Large intestine (tissue), 12 donors: ENCODE results near the gene CDK2AP2. TPM values are rescaled to one million over a fixed set of nuclear protein-coding genes. Genes with fewer than 3 reads are reported as not detected.
"Not testable (repeated sequence)": the region's sequence is repeated elsewhere in the genome, so short reads cannot be mapped to it uniquely, and the experiment has no call there.

Experiments
- DNase-seq, 2 donors: peaks; one replicate each; pipeline versions ENCODE4 v3.0.0 to v3.0.0-alpha.2; 2013
- H3K27ac ChIP-seq: one replicate; pipeline ENCODE4 v1.5.1; 2013; ENCODE audit warnings: low read length
- H3K27me3 ChIP-seq: 2 replicates; pipeline ENCODE4 v1.6.1; 2013; ENCODE audit warnings: low read length; ENCODE audit not compliant: control insufficient read depth, insufficient read depth
- H3K36me3 ChIP-seq: 2 replicates; pipeline ENCODE4 v1.6.1; 2013; ENCODE audit warnings: low read length; ENCODE audit not compliant: control insufficient read depth, insufficient read depth
- H3K4me1 ChIP-seq: one replicate; pipeline ENCODE4 v1.6.1; 2013; ENCODE audit warnings: low read length; ENCODE audit not compliant: control insufficient read depth, insufficient read depth
- H3K4me3 ChIP-seq: one replicate; pipeline ENCODE4 v1.5.1; 2013; ENCODE audit warnings: low read length
- H3K9me3 ChIP-seq: one replicate; pipeline ENCODE4 v1.6.1; 2013; ENCODE audit warnings: mild to moderate bottlenecking, low read depth, low read length, moderate library complexity; ENCODE audit not compliant: control insufficient read depth
- WGBS: methylation state at CpG from one replicate; pipeline ENCODE4 v1.1.5; 2013; ENCODE audit warnings: low lambda C conversion rate; ENCODE audit not compliant: insufficient coverage; 5-methylcytosine and 5-hydroxymethylcytosine counted together
- long read RNA-seq, 11 donors: transcript quantifications; one replicate each; lab custom pipeline, GENCODE V29; 2026
- polyA plus RNA-seq: library from polyadenylated mRNA; unstranded; fragments of 120-200 nt; gene quantifications from one replicate; pipeline ENCODE4 v1.2.1, GENCODE V29; 2013

The CDK2AP2 gene, protein sequence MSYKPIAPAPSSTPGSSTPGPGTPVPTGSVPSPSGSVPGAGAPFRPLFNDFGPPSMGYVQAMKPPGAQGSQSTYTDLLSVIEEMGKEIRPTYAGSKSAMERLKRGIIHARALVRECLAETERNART
- 105 TPM for polyA plus RNA-seq
- long read RNA-seq, donor 1, transcript CDK2AP2-201 (4 exons, 1,378 nt) = major isoform, 25 of 32 reads
- long read RNA-seq, donor 1, partial matches to known transcripts = 0 of 32 reads
- long read RNA-seq, donor 1, other reads (novel, unspliced or antisense) = 0 of 32 reads
- long read RNA-seq, donor 2, transcript CDK2AP2-204 (4 exons, 923 nt) = minor isoform, 7 of 102 reads
- long read RNA-seq, donor 2, transcript CDK2AP2-201 (4 exons, 1,378 nt) = major isoform, 78 of 102 reads
- long read RNA-seq, donor 2, transcript CDK2AP2-202 (3 exons, 1,692 nt) = minor isoform, 13 of 102 reads
- long read RNA-seq, donor 2, partial matches to known transcripts = 0 of 102 reads
- long read RNA-seq, donor 2, other reads (novel, unspliced or antisense) = 0 of 102 reads
- long read RNA-seq, donor 3 = 0 reads
- long read RNA-seq, donor 4, transcript CDK2AP2-201 (4 exons, 1,378 nt) = major isoform, 6 of 12 reads
- long read RNA-seq, donor 4, partial matches to known transcripts = 0 of 12 reads
- long read RNA-seq, donor 4, other reads (novel, unspliced or antisense) = 0 of 12 reads
- long read RNA-seq, donor 5, transcript CDK2AP2-201 (4 exons, 1,378 nt) = major isoform, 24 of 28 reads
- long read RNA-seq, donor 5, partial matches to known transcripts = 0 of 28 reads
- long read RNA-seq, donor 5, other reads (novel, unspliced or antisense) = 0 of 28 reads
- long read RNA-seq, donor 6, transcript CDK2AP2-201 (4 exons, 1,378 nt) = major isoform, 85 of 102 reads
- long read RNA-seq, donor 6, transcript CDK2AP2-202 (3 exons, 1,692 nt) = minor isoform, 10 of 102 reads
- long read RNA-seq, donor 6, partial matches to known transcripts = 0 of 102 reads
- long read RNA-seq, donor 6, other reads (novel, unspliced or antisense) = 0 of 102 reads
- long read RNA-seq, donor 7, transcript CDK2AP2-201 (4 exons, 1,378 nt) = major isoform, 13 of 24 reads
- long read RNA-seq, donor 7, partial matches to known transcripts = 0 of 24 reads
- long read RNA-seq, donor 7, other reads (novel, unspliced or antisense) = 0 of 24 reads
- long read RNA-seq, donor 8, transcript CDK2AP2-202 (3 exons, 1,692 nt) = minor isoform, 8 of 110 reads
- long read RNA-seq, donor 8, transcript CDK2AP2-201 (4 exons, 1,378 nt) = major isoform, 84 of 110 reads
- long read RNA-seq, donor 8, transcript CDK2AP2-204 (4 exons, 923 nt) = minor isoform, 15 of 110 reads
- long read RNA-seq, donor 8, partial matches to known transcripts = 0 of 110 reads
- long read RNA-seq, donor 8, other reads (novel, unspliced or antisense) = 0 of 110 reads
- long read RNA-seq, donor 9, transcript CDK2AP2-202 (3 exons, 1,692 nt) = minor isoform, 9 of 55 reads
- long read RNA-seq, donor 9, transcript CDK2AP2-201 (4 exons, 1,378 nt) = major isoform, 42 of 55 reads
- long read RNA-seq, donor 9, partial matches to known transcripts = 0 of 55 reads
- long read RNA-seq, donor 9, other reads (novel, unspliced or antisense) = 0 of 55 reads
- long read RNA-seq, donor 10, transcript CDK2AP2-201 (4 exons, 1,378 nt) = major isoform, 94 of 128 reads
- long read RNA-seq, donor 10, transcript CDK2AP2-203 (2 exons, 772 nt) = minor isoform, 5 of 128 reads
- long read RNA-seq, donor 10, transcript CDK2AP2-204 (4 exons, 923 nt) = minor isoform, 14 of 128 reads
- long read RNA-seq, donor 10, transcript CDK2AP2-202 (3 exons, 1,692 nt) = minor isoform, 8 of 128 reads
- long read RNA-seq, donor 10, partial matches to known transcripts = 6 of 128 reads
- long read RNA-seq, donor 10, other reads (novel, unspliced or antisense) = 0 of 128 reads
- long read RNA-seq, donor 11, transcript CDK2AP2-204 (4 exons, 923 nt) = minor isoform, 6 of 45 reads
- long read RNA-seq, donor 11, transcript CDK2AP2-201 (4 exons, 1,378 nt) = major isoform, 33 of 45 reads
- long read RNA-seq, donor 11, partial matches to known transcripts = 0 of 45 reads
- long read RNA-seq, donor 11, other reads (novel, unspliced or antisense) = 0 of 45 reads

DNA sequence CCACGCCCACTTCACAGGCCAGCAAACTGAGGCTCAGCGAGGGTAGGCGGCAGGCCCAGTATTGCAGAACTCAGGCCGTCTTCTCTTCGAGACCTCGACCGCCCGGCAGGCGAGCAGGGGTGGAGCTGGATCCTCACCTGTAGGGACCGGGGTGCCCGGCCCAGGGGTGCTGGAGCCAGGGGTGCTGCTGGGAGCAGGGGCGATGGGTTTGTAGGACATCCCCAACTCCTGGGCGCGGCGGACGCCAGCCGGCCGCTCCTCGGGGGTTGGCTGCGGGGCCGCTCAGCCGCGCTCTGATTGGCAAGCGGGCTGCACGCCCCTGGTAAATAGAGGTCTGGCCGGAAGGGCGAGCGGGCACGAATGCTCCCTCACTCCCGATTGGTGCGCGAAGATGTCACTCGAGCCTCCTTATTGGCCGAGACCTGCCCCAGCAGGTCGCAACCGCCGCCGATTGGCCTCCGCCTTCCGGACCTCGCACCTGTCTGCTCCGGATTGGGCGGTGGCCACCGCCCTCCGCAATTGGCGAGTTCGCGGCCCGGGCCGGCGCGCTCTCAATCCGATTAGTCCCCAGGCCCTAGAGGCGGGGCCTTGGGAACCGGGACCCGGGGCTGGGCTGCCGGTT, at the start of gene CDK2AP2:
CDK2AP2 (minus strand) TSS at position 299 of the 622 bp plus-strand sequence; CDS start at position 219, 80 bp downstream.
- peak within 1 kb of the TSS; percentile 70 for H3K4me3 ChIP-seq
- DNase-seq = peak; percentile 99 to 100
- H3K27ac ChIP-seq = peak within 1 kb of the TSS; percentile 94
- no peaks in the 10 kb centered on the region for H3K9me3 ChIP-seq
- peaks cover 57% of the 10 kb centered on the region for H3K4me1 ChIP-seq
- peaks cover 3% of the 10 kb centered on the region for H3K27me3 ChIP-seq
- H3K36me3 ChIP-seq = peaks cover 8% of the 10 kb centered on the region
- WGBS = no CpG with 5 or more reads among the region's 57 CpGs

- DNase-seq = no peak
- Histone ChIP-seq H3K4me1 (peaks cover 33% of the 10 kb centered on the region), H3K9me3 (no peaks in the 10 kb centered on the region), H3K27ac (no peak overlapping the region), H3K36me3 (no peaks in the 10 kb centered on the region), H3K27me3 (no peaks in the 10 kb centered on the region), H3K4me3 (no peak overlapping the region)
- no CpG with 5 or more reads among the region's 3 CpGs for WGBS
Measured at GRCh38 chr11:67556244-67556643, 48.3 kb upstream of the CDK2AP2 start.

DNA sequence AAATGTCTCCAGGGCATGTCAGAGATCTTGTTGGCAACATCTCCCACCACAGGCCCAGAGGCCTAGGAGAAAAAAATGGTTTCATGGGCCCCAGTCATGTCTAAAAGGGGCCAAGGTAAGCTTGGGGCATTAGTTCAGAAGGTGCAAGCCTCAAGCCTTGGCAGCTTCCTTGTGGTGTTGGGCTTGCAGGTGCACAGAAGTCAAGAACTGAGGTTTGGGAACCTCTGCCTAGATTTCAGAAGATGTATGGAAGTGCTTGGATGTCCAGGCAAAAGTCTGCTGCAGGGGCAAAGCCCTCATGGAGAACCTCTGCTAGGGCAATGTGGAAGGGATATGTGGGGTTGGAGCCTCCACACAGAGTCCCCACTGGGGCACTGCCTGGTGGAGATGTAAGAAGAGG, 43.7 kb upstream of the CDK2AP2 start:
- not testable (repeated sequence) for H3K4me1 ChIP-seq

DNA sequence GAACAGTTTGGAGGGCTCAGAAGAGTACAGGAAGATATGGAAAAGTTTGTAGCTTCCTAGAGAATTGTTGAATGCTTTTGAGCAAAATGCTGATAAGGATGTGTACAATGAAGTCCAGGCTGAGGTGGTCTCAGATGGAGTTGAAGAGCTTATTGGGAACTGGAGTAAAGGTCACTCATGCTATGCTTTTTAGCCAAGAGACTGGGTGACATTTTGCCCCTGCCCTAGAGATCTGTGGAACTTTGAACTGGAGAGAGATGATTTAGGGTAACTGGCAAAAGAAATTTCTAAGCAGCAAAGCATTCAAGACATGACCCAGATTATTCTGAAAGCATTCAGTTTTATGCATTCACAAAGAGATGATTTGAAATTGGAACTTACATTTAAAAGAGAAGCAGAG, 43.2 kb upstream of the CDK2AP2 start:
- Histone ChIP-seq H3K9me3 (no peaks in the 10 kb centered on the region), H3K4me1 (peaks cover 5% of the 10 kb centered on the region), H3K27me3 (no peaks in the 10 kb centered on the region), H3K36me3 (no peaks in the 10 kb centered on the region), H3K27ac (no peak overlapping the region), H3K4me3 (no peak overlapping the region)
- DNase-seq = no peak

More for the DNA sequence above, 43.7 kb upstream of the CDK2AP2 start:
- H3K9me3 ChIP-seq, DNase-seq, H3K36me3 ChIP-seq, H3K4me3 ChIP-seq, H3K27me3 ChIP-seq, H3K27ac ChIP-seq: not testable (repeated sequence)

- Histone ChIP-seq H3K4me1 (peaks cover 7% of the 10 kb centered on the region), H3K27ac (no peak overlapping the region), H3K9me3 (no peaks in the 10 kb centered on the region), H3K36me3 (no peaks in the 10 kb centered on the region), H3K4me3 (no peak overlapping the region), H3K27me3 (no peaks in the 10 kb centered on the region)
- 80% methylated on average over 2 of the region's 9 CpGs for WGBS
- DNase-seq = no peak
Measured at GRCh38 chr11:67548555-67549110, 40.7 kb upstream of the CDK2AP2 start.

DNA sequence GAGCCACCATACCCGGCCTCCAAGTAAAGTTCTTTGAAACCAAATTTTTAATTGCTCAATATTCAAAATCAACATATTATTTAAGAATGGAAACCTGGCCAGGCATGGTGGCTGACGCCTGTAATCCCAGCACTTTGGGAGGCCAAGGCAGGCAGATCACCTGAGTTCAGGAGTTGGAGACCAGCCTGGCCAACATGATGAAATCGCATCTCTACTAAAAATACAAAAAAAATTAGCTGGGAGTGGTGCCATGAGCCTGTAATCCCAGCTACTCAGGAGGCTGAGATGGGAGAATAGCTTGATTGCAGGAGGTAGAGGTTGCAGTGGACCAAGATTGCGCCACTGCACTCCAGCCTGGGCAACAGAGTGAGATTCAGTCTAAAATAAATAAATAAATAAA, 40.1 kb upstream of the CDK2AP2 start:
- WGBS = 83% methylated on average over 1 of the region's 4 CpGs
- not testable (repeated sequence) for H3K27me3 ChIP-seq, H3K27ac ChIP-seq, H3K4me1 ChIP-seq, H3K4me3 ChIP-seq, H3K36me3 ChIP-seq, H3K9me3 ChIP-seq, DNase-seq

GRCh38 chr11:67545280-67545679, 37.3 kb upstream of the CDK2AP2 start:
- Histone ChIP-seq H3K4me3 (no peak overlapping the region), H3K27me3 (no peaks in the 10 kb centered on the region), H3K4me1 (peaks cover 7% of the 10 kb centered on the region), H3K9me3 (no peaks in the 10 kb centered on the region), H3K27ac (peak overlapping the region; percentile 50), H3K36me3 (no peaks in the 10 kb centered on the region)
- DNase-seq = peak; percentile 52 to 74
- WGBS = 100% methylated on average over 1 of the region's 8 CpGs

DNA sequence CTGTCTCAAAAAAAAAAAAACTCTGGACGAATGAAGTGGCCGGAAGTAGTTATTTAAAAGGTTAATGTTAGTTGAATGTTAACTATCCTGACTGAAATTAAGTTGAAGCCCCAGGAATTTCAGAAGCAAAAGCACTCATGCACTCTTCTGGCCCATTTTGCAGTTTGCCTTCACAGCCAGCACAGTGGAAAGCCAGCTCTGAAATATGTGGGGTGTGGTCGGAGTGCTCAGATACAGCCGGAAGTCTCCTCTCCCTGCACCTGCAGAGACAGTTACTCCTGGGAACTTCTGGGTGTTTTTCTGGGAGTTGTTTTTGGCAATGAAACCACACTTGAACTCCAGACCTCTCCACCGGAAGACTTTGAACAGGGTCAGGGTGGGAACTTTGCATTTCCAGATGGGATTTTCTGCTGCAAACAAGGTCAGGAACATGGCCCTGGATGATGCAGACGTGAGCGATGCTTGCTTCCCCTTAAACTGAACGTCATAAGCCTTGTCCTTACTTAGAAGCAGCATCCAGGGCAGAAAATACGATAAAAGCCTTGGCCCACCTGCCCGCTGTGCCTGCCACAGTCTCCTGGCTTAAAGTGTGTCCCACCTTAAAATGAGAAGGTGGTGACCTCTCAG, 36.8 kb upstream of the CDK2AP2 start:
- peak; percentile 47 to 71 for DNase-seq
- H3K27ac ChIP-seq = peak overlapping the region; percentile 50
- WGBS = no CpG with 5 or more reads among the region's 10 CpGs

More for the DNA sequence above, 36.8 kb upstream of the CDK2AP2 start:
- H3K36me3 ChIP-seq = no peaks in the 10 kb centered on the region
- H3K4me3 ChIP-seq = no peak overlapping the region
- H3K27me3 ChIP-seq = no peaks in the 10 kb centered on the region
- H3K9me3 ChIP-seq = no peaks in the 10 kb centered on the region
- peaks cover 7% of the 10 kb centered on the region for H3K4me1 ChIP-seq
